GM19463 (cell line): ENCODE data around the gene PTS.

Experiments
- ATAC-seq: cut with Tn5 transposase; IDR thresholded peaks from one replicate; pipeline ENCODE4 v1.9.1; 2021; ENCODE audit warnings: mild to moderate bottlenecking, moderate library complexity; ENCODE audit not compliant: unreplicated experiment

PTS gene

DNA sequence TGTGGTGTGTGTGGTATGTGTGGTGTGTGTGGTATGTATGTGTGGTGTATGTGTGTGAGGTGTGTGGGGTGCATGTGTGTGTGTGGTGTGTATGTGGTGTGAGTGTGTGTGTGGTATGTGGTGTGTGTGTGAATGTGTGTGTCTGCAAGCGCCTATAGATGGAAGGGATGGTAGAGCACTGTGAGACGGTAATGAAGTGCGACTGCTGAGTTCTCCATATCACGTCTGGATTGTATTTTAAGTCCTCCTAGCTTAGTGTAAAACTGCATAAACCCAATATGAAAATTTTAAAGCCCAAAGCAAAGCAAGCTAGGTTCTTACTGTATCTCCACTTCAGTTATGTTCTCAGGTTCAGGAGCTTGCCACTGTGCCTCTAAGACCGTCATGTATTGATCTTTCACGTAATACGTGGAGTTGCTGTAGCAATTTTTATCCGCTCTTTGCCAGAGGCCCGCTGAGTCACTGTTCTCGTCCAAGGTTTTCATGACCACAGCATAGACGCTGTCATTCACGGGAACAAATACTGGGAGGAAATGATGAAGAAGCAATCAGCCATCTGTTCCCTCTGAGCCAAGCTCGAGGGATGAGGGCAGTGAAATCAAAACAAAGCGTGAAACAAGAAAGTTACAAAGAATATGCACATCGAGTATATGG is 29.0 kb downstream of the PTS start:
- ATAC-seq = no peak

DNA sequence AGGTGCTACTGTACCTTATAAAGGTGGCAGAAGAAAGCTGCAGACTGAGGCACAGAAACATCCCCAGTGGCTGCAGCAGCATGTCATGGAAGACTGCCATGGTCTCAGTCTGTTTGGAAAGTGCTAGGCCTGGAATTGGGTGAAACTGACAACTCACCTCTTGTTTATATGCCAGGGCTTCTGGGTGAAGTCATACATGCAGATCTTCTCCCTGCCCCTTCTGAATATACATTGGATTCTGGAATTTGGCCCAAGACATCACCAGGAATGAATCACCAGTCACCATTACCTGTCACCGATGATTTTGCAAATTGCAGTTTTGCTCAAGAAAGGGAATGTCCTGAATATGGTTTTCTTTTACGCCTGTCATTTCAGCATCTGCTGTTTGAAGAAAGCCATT is 34.3 kb downstream of the PTS start, which contains the start of gene PLET1:
Gene PLET1, minus strand, starts transcription at position 371 of the 400 bp plus-strand sequence. Its CDS starts 271 bp downstream, at position 100.
- no peak for ATAC-seq

DNA sequence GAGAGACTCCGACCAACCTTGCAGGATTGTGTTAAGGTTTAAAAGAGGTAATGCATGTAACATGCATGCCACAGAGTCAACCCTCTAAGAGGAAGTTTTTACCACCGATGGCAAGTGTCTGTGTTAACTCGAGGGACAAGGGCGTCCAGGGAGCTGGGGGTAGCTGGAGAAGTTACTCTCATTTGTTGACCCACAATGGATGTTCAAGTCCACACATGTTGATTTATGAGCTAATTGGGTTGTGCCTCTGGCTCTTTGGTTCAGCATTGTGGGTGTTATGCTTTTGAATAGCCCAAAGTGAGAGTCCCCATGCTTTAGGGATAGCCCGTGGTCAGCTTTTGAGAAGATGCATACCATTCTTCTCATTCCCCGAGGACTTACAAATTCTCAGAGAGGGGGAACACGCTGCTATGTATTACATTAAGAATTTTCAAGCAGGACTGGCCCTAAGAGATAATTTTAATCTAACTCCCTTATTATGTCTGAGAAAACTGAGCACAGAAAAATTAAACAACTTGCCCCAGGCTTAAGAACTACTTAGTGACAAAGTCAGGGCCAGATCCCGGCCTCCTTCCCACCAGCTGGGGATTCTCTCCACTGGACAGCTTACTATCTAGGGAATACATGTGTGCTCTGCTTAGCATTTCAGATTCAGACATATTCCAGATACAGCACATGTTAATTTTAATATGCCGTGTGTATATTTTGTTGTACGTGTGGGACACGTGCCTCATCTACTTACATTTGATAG is 39.6 kb downstream of the PTS start:
- ATAC-seq = no peak

DNA sequence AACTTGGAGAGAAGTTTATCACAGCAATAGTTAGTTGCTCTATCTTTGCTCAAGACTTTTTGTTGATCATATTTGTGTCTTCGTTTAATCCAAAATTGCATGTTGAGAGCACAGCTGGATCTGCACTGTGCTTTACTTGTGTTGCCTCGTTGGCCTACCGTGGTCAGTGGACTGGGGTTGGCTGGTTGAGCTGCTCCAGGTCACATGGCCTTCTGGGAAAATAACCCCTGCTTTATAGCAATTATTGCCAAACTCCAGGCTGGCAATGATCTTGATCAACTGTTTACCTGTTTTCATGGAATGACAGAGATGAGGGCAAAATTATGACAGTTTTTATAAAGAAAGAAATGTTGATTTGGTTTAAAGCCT is 40.2 kb downstream of the PTS start:
- no peak for ATAC-seq

DNA sequence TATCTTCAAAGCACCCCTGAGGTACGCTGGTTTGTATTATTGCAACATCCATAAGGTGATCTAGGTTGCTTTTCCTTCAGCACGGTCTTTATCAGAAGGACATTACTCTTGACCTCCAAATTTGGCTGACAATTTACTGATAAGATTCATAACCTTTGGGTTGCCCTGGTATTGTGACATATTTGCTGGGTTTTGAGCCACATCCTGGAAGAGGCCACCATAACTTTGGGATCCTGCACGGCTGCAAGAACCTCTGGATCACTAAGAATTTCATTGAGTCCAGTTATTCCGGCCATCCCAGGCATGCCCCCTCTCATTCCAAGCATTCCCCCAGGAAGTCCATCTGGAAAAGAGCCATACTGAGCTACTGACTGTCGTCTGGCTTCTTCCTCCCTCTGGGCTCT is 41.0 kb downstream of the PTS start:
- ATAC-seq = no peak

DNA sequence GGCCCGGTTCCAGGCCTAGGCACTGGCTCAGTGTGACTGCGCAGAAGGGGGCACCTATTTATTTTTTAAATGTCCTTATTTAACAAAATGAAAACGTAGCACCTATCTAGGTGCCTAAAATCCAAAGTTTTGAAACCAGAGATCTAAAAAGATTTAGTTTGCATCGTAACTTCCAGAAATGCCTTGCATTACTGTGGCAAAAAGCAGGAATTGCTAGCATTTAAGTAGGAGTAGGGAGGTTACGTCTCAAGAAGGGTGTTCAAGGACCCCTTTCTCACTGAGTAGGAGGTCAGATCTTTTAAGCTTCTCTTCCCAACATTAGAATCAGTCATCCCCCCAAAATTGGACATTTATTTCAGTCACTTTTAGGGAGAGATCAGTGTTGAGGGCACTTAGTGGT is 42.2 kb downstream of the PTS start:
- no peak for ATAC-seq

DNA sequence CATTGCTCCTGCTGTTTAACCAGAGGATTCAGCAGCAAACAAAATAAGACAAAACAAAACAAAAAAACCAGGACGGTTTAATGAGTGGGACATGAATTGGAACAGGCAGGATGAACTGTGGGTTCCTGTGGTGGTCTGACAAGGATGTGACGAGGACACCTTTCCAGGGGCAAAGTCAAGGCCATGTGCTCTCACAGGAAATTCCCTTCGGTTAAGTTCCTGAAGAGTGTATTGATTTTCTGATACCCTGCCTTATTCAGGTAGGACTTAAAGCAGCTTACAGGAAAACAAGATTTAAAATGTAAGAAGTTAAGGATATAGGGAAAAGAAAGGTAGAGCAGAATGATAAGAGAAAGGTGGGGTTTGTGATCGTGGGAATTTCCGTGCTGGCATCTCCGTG is 42.9 kb downstream of the PTS start:
- ATAC-seq = no peak

DNA sequence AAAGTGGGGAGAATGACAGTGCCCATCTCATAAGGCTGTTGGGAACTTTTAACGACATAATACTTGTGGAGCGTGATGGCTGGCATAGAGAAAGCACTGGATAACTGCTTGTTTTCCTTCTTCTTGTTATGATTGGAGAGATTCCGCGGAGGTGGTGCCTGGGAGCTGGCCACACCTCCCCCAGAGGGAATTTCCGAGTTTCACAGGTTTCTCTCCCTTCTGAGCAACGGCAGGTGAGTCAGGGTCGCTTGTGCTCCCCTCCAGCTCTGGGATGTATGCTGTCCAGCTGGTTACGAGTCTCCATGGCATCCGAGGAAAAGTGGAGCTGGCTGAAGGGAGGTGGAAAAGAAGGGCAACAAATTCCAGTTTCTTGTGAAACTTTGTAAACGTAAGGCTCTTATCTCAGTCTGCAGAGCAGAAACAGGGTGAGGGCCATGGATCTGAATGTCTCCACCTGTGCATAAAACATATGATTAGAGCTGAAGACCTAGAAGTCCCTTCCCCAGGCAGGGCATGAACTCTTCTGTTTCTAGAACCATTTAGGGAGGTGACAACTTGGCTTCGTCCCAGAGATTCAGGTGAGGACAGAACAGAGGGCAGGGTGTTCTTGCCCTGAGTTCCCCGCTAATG is 44.4 kb downstream of the PTS start:
- no peak for ATAC-seq

DNA sequence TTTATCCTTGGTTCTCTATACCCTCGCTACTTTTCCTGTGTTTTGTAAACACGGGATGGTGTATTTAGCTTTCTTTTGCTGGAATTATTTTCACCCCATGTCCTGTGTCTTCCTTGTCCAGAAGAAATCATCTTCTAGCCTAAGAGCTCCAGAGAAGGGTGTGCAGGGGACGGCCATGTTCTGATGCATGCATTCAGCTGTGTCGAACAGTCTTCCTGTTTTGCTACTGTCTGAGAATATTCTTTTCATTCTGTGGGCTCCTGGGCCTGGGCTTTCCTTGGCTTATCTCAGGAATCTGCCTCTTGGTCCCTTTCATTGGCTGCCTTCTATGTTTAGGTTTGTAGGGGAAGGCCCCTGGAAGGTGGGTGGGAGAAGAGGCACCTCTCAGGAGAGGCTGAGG is 45.0 kb downstream of the PTS start:
- ATAC-seq = no peak

DNA sequence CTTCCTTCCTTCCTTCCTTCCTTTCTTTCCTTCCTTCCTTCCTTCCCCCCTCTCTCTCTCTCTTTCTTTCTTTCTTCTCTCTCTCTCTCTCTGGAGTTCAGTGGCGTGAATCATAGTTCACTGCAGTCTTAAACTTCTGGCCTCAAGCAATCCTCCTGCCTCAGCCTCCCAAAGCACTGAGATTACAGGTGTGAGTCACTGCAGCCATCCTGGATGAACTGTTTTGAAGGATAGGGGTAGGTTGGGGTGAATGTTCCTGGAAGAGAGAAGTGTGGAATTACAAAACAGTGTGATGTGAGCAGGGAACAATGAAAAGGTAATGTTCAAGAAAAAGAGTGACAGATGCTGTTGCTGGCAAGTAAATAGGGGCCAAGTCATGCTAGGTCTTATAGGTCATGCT is 46.8 kb downstream of the PTS start:
- no peak for ATAC-seq

DNA sequence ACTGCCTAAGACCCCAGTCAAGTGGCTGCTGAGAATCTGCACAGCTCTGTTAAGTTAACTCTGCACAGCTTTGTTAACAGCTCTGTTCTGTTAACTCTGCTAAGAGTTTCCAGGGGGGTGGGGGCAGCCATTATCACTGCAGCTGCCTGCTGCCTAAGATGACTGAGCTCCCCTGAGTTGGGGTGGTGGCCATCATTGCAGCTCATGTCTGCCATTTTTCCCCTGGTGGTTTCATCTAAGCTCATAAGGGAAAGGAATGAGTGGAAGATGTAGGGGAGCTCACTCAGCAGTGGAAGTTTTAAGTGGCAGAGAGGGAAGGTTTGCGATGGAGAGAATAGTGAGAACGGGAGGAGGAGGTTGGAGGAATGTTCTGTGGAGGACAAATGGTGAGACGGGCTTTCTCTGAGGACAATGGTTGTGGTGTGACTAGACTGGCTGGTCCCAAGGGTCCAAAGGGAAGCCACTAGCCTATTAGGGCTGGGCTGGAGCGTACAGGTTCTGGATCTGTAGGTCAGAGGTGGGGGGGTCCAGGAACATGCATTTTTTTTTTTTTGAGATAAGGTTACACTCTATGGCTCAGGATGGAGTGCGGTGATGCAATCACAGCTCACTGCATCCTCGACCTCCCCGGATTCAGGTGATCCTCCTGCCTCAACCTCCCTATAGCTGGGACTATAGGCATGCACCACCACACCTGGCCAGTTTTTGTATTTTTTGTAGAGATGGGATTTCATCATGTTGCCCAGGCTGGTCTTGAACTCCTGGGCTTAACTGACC is 48.0 kb downstream of the PTS start:
- ATAC-seq = no peak

DNA sequence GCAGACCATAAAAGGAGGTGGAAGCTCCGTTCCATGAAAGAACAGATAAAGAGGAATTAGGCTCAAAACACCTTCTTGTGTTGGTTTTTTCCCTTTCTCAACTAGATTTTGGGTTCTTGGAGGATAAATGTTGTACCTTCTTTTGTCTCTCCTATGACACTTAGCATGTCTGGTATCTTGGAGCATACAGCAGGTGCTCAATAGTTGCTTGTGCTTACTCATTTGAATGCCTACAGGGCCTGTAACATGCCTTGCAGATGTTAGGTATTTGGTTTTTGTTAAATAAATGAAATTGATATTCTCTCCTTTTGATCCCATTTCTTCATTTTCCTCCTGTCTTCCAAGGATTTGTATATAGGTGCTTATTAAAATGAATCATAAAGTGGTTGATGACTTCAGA is 50.8 kb downstream of the PTS start:
- no peak for ATAC-seq

DNA sequence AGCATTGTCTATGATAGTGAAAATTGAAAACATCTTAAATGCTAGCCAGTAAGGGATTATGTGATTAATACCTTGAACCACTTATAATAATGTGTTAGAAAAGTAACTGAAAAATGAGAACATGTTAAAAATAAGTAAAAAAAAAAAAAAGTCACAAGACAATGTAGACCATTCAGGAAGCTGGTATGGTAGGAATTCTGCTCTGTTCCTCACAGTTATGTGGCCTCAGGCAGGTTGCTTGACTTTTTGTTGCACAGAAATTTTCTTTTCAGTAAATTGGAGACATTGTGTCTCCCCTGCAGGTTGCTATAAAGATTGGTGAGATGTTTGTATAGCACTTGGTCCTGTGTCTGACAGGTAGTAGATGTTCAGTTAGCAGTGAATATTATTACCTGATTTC is 51.7 kb downstream of the PTS start:
- ATAC-seq = no peak

DNA sequence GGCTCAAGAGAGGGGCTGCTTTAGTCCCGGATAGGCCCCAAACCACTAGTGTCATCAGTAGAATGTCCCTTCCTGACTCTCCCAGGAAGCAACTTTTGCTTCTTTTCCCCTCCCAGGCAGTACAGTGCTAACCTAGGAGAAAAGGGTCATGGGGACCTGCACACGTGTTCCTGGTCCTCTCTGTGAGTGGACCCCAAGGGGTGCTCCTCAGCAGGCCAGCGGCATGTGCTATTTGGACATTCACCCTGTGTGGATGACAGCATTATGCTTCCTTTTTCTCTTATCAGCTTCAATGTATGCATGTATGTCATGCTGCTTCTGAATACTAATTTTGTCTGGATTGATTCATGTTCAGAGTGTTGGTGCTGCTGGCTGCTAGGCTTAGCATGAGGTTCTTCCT is 52.6 kb downstream of the PTS start:
- ATAC-seq = no peak

DNA sequence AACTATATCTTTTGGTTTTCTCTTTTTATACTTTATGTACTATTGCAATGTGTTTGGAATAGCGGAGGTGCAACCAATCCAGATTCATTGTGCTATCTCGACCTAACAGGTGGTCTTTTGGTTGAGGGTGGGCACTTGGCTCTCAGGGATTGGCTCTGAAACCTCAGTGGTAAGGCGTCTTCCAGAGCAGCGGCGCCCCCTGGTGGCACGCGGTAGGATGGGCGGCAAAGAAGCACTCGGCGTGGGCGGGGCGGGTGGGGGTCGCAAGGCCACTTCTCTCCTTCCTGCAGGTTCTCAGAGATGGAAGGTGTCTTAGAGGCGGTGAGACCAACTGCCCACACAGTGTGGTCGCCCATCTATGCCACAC is 53.7 kb downstream of the PTS start:
- ATAC-seq = no peak

DNA sequence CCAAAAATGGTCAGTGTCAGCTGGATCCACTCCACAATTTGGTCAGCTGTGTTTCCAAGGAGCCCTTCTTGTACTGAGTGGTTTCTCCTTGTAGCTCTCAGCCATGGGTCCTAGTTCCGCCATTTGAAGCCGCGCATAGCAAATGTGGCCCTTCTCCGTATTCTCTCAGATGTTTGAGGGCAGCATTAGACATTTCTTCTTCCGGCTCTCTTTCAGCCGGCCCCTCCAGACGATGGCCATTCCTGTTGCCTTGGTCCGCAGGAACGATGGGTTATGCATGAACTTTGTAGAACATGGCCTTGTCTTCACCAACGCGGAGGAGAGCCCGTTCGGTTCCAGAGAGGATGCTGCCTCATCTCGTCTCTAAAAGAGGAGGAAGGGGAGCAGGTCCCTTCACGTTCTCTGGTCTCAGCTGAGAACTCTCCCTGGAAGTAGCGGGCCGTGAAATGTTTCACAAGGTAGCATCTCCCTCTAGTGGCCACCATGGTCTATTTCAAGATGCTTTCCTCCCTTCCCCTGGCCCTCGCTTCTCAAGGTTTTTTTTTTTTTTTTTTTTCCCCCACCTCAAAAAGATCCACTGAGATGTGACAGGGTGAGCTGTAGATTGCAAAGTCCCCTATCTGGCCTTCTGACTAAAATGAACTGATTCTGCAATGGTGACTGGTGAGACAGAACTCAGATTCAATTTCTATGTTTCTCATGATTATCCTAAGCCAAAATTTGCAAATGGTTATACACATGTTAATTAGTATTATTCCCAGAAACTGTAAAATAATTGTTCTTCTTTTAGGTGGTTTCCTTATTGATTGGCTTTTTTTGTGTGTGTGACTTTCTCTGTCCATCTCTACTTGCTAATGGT is 54.3 kb downstream of the PTS start:
- no peak for ATAC-seq

DNA sequence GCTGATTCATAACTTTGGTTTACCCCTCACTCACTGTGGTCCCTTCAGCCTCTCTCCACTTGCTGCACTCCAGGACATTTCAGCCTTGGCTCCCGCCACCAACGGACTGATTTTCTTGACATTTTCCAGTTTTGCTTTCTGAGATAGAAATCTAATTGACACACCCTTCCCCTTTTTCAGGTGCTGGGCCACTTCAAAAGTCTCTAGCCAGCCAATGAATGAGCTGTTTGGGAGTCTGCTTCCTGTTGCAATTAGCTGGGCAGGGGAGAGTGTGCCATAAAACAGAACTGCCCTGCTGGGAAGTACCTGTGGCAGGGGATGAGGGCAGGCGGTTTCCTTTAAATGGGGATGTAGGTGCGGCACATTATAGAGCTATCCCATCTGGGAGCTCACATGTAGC is 55.5 kb downstream of the PTS start:
- ATAC-seq = no peak
